Stimulated activated CD4-positive, alpha-beta T cell treated with anti-CD3 and anti-CD28 coated beads, Interleukin-12 subunit alpha, Interleukin-12 subunit beta, amount 100 ng/mL, for 4 hours (primary cell): ENCODE measurements around the gene PLA2G15.

Experiments used
- DNase-seq: peaks from one replicate; pipeline ENCODE4 v3.0.0-alpha.2; 2020

PLA2G15 gene

GRCh38 chr16:68255712-68256111, 10.5 kb downstream of the PLA2G15 start:
- DNase-seq, result no peak

GRCh38 chr16:68257251-68257905, 12.2 kb downstream of the PLA2G15 start:
- no peak for DNase-seq

GRCh38 chr16:68257906-68258800, 13.0 kb downstream of the PLA2G15 start:
- no peak for DNase-seq

GRCh38 chr16:68259007-68259825, 14.0 kb downstream of the PLA2G15 start:
- no peak for DNase-seq

GRCh38 chr16:68263559-68264127, 18.5 kb downstream of the PLA2G15 start:
- DNase-seq, result no peak

- peak; percentile 84 for DNase-seq
These were observed 19.2 kb downstream of the PLA2G15 start, which contains the start of gene SLC7A6 for GRCh38 chr16:68264128-68265077. TSS of gene SLC7A6 (plus strand) at chr16:68264526. CDS start at chr16:68274727, 10,201 bp downstream.

- peak; percentile 43 for DNase-seq
These were observed 20.1 kb downstream of the PLA2G15 start for GRCh38 chr16:68265078-68265920.

- no peak for DNase-seq
These were observed 22.6 kb downstream of the PLA2G15 start for GRCh38 chr16:68267612-68268405.

- no peak for DNase-seq
These were observed 24.6 kb downstream of the PLA2G15 start for GRCh38 chr16:68269793-68270192.

GRCh38 chr16:68270353-68270752, 25.2 kb downstream of the PLA2G15 start:
- no peak for DNase-seq

GRCh38 chr16:68272507-68273209, 27.5 kb downstream of the PLA2G15 start:
- DNase-seq, result no peak

- no peak for DNase-seq
These were observed 28.3 kb downstream of the PLA2G15 start for GRCh38 chr16:68273459-68273858.

- DNase-seq, result no peak
These were observed 28.7 kb downstream of the PLA2G15 start for GRCh38 chr16:68273896-68274295.

- DNase-seq, result no peak
These were observed 29.3 kb downstream of the PLA2G15 start for GRCh38 chr16:68274441-68274840.

GRCh38 chr16:68275611-68276191, 30.5 kb downstream of the PLA2G15 start:
- DNase-seq, result no peak

- no peak for DNase-seq
These were observed 31.1 kb downstream of the PLA2G15 start for GRCh38 chr16:68276223-68276622.

GRCh38 chr16:68279726-68280558, 34.8 kb downstream of the PLA2G15 start:
- no peak for DNase-seq
